GM19452 (cell line): ENCODE results near the gene PER2.
A peak's percentile ranks its signal among the peaks of the same experiment; 100 is the strongest.
"Not testable (repeated sequence)": the region's sequence is repeated elsewhere in the genome, so short reads cannot be mapped to it uniquely, and the experiment has no call there.

ENCODE experiments used
- ATAC-seq: cut with Tn5 transposase; IDR thresholded peaks from one replicate; pipeline ENCODE4 v1.9.1; 2021; ENCODE audit not compliant: unreplicated experiment

The PER2 gene

GRCh38 chr2:238289574-238289973 lies 1.2 kb upstream of the PER2 start:
- ATAC-seq: no peak

- peak; percentile 90 for ATAC-seq
Observed at GRCh38 chr2:238288650-238289573, 502 bp upstream of the PER2 start.

- no peak for ATAC-seq
Observed at GRCh38 chr2:238286987-238287736, 1.2 kb downstream of the PER2 start.

- ATAC-seq: no peak
Observed at GRCh38 chr2:238286551-238286950, 1.9 kb downstream of the PER2 start.

- ATAC-seq: no peak
Observed at GRCh38 chr2:238286095-238286494, 2.3 kb downstream of the PER2 start.

GRCh38 chr2:238285653-238286082 lies 2.7 kb downstream of the PER2 start:
- no peak for ATAC-seq

GRCh38 chr2:238284802-238285515 lies 3.5 kb downstream of the PER2 start:
- no peak for ATAC-seq

- no peak for ATAC-seq
Observed at GRCh38 chr2:238282861-238283738, 5.3 kb downstream of the PER2 start.

- ATAC-seq: no peak
Observed at GRCh38 chr2:238281826-238282480, 6.5 kb downstream of the PER2 start.

- no peak for ATAC-seq
Observed at GRCh38 chr2:238280083-238280825, 8.2 kb downstream of the PER2 start.

- ATAC-seq: no peak
Observed at GRCh38 chr2:238279324-238279682, 9.1 kb downstream of the PER2 start.

GRCh38 chr2:238278626-238279323 lies 9.6 kb downstream of the PER2 start:
- no peak for ATAC-seq

- no peak for ATAC-seq
Observed at GRCh38 chr2:238277695-238278094, 10.7 kb downstream of the PER2 start.

- ATAC-seq: no peak
Observed at GRCh38 chr2:238274152-238274865, 14.1 kb downstream of the PER2 start.

GRCh38 chr2:238273433-238273832 lies 15.0 kb downstream of the PER2 start:
- ATAC-seq: not testable (repeated sequence)

GRCh38 chr2:238272156-238272555 lies 16.3 kb downstream of the PER2 start:
- ATAC-seq: no peak

- ATAC-seq: not testable (repeated sequence)
Observed at GRCh38 chr2:238271686-238272085, 16.7 kb downstream of the PER2 start.

GRCh38 chr2:238271061-238271554 lies 17.3 kb downstream of the PER2 start:
- ATAC-seq: no peak
